HG03521 (cell line): ENCODE measurements around the gene ULK4.

Experiments
- ATAC-seq: cut with Tn5 transposase; IDR thresholded peaks from one replicate; pipeline ENCODE4 v1.9.1; 2021; ENCODE audit warnings: mild to moderate bottlenecking, moderate library complexity; ENCODE audit not compliant: unreplicated experiment

The ULK4 gene

DNA sequence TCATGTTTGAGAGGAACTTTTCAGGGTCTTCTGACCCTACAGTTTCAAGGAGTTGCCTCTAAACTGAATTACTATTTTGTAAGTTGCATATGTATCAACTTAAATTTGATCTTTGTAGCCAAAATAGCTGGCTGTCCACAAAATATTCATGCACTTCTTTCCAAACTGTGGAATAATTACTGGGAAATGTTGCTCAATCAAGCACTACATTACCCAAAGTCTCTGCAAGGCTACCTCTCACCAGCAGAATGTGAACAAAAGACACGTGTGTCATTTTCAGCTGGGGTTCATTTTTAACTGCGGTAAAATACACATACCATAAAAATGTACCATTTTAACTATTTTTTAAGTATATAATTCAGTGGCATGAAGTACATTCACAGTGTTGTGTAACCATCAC is 442.2 kb downstream of the ULK4 start:
- no peak for ATAC-seq

DNA sequence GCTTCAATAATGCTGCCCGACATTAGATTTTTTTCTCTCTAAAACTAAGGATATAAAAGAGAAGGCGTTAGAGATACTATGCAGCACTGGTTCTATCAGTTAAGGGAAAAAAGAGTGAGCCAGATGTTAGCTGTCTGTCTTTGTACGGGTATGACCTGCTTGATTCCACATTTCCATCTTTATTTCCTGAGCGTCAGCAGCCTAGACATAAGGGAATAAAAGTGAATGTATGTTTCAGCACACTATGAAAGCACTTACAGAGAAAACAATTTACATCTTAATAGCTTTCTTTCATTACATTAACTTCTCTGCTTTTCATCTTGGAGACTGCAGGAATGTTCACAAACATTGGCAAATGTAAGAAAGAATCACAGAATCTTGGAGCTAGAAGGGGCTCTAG is 443.3 kb downstream of the ULK4 start:
- no peak for ATAC-seq

DNA sequence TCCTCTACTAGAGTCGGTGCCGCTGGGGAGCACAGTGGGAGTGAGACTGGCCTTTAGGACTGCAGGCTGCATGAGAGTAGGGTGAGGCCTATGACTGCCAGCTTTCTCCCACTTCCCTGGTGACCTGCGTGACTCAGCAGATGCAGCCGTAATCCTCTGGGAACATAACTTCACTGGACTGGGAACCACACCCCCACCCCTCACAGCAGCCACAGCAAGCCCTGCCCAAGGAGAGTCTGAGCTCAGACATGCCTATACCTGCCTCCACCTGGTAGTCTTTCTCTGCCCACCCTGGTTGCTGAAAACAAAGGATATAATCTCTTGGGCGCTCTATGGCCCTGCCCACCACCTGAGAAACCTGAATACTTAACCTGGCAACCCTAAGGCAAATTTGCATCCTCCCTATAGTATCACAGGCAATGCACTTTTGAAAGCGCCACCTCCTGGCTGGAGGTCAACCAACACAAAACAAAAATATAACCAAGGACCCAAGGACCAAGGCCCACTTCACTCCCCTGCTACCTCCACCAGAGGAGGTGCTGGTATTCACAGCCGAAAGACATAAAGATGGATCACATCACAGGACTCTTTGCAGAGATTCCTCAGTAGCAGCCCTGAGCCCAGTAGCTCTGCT is 453.7 kb downstream of the ULK4 start:
- no peak for ATAC-seq

DNA sequence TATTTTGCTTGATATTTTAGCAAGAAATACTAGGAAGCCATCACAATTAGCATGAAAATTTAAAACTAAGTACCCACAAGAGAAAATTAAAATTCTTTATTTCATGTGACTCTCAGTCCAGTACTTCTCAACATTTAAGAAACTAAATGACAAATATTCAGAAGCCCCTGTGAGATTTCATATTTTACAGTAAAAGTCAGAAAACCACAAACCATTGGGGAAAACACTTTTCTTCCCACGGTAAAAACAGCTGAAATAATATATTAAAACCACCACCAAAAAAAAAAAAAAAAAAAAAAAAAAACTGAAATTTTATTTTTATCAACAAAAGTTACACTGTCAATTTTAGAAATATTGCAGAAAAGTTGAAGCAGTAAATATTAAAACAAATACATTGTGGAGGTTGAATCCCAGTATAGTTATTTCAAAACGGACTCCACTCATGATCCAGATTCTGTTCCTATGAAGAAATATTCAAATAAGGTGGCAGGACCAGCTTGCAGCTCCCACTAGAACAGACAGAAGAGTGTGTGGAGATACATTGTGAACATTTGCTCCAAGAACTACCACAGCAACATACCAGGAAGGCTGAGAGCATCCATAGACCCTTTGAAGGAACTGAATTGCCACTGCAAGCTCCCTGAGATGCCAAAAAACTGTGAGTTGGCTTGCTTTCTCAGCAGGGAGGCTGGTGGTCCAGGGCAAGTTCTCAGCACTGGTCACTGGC is 454.4 kb downstream of the ULK4 start:
- ATAC-seq, result no peak

DNA sequence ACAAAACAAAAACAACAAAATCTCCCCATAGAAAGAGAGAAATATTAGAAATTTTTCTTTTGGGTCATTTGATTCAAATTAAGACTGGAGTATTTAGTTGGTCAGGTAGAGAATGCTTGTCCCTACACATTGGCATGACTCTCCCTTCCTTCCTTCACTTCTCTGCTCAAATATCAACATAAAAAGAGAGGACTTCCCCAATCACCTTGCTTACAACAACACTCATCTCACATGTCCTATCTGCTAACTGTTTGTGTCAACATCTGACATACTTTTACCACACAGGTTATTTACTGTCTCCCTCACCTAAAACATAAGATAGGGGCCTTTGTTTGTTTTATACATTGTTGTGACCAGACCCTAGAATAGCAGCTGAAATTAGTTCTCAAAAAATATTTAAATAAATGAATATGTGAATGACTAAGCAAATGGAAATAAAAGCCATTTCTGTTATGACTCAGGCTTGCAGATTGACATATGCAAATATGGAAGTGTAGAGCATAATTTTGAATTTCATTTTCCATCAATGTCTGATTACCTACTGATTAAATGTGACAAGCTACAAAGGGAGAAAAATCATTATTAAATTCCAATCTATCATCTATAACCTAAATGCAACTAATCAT is 457.8 kb downstream of the ULK4 start:
- ATAC-seq, result no peak

DNA sequence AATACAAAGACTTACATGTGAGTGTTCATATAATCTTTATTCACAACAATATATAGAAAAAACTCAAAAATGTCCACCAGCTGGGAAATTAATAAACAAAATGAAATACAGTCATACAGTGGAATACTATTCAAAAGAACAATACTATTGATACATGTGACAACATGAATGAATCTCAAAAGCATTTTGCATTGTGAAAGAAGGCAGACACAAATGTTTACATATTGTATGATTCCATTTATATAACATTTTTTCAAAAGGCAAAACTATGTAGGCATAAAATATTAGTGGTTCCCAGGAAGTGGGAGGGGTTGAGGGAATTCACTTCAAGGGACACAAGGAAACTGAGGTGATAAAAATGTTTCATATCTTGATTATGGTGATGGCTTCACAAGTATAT is 459.4 kb downstream of the ULK4 start:
- no peak for ATAC-seq

DNA sequence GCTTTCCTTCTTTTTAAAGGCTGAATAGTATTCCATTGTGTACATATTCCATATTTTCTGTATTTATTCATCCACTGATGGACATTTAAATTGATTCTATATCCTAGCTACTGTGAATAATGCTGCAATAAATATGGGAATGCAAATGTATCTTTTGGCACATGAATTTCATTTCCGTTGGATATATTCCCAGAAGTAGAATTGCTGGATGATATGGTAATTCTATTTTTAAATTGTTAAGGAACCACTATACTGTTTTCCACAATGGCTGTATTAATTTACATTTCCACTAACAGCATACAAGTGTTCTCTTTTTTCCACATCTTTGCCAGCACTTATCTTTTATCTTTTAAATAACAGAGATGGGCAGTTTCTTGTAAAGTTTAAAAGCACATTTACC is 459.9 kb downstream of the ULK4 start:
- no peak for ATAC-seq

DNA sequence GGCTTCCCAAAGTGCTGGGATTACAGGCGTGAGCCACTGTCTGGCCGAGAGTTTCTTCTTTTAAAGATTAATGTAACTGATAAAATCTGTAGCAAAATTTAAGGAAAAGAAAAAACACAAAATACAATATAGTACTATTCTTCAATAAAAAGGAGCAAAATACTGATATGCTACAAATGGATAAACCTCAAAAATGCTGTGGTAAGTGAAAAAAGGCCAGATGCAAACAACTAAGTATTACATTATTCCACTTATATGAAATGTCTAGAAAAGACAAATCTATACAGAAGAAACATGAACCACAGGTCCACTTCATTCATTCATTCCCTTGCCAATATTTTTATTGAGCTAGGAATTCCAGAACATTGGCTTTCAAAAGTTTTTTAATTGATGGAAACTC is 463.1 kb downstream of the ULK4 start:
- ATAC-seq, result no peak

DNA sequence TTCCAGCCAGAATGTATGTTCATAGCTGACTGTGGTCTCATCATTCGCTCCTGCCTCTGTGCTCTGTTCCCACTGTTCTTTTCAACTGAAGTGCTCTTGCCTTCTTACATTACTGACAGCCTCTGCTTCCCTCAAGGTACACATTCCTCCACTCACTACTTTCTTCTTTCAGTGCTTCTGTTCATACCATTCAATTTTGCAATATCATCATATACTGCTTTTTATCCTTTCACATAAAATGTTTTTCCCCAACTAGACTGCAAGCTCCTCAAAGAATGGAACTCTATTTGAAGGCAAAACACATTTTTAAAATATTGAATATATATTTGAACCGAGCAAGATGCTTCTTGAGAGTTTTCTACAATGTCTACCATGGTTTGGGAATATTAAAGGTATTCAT is 471.5 kb downstream of the ULK4 start:
- ATAC-seq, result no peak

DNA sequence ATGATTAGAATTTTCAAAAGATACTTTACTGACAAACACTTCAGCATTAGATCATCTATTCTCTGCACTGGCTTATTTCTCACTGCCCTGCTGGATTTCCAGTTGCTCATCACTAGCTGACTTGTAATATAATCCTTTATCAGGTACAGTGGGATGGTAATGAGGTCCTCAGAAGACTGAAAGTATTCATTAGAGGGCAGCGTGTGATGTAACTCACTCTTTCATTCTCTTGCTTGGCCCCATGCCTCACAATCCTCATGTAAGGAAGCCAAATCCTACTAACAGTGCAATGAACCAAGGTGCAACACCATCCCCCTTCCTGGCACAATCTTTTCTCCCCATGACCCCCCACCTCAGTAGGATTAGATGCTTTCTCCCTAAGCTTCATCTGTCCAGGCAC is 472.7 kb downstream of the ULK4 start:
- ATAC-seq, result no peak

DNA sequence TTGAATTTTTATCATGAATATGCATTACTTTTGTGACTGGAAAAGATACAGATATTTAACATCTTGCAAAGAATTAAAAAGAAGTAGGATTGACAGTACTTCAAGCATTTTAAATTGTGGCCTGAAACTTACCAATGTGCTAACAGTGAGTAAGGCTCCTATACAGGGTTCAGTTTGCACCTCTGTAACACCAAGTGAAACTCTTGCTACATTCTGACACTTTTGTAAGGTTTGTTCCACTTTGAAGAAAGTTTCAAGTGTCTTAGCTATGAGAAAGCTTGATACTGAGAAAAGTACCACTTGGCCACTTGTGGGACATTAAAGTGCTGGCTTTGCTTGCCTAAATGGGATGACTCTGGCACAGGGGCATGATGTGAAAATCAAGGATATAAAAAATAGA is 473.4 kb downstream of the ULK4 start:
- ATAC-seq, result no peak

DNA sequence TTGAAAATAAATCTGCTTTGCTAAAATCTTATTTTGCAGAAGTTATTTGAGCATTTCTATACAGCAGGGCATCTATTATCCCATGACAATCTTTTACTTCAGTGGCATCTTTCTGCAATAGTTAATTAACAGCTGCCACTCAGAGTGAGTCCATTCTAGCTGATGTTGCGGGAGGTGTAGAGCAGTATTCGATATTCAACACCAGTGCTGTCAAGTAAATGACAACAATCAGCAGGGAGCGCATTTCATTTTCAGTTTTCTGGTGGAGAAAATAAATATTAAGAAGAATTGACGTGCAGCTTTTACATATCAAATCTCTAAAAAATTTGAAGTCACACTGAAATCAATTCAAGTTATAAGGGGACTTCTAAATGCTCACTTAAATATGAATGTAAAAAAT is 476.4 kb downstream of the ULK4 start:
- ATAC-seq, result no peak

DNA sequence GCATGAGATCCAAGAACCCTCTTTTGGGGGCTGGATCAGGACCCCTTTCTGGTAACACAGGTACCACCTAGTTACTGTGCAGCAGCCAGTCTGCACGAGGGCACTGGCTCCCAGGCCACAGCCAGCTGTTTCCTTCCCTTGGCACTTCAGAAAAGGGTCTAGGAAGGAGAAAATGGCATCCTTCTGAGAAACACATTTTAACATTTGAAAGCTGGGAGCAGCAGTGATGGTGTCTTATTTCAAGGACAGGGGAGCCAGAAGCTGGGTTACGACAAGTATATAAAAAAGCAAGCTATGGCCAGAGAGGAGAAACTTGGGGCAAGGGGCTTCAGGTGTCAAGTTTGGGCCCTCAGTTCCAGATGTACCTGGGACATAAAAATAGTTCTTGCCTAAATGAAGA is 479.8 kb downstream of the ULK4 start:
- no peak for ATAC-seq

DNA sequence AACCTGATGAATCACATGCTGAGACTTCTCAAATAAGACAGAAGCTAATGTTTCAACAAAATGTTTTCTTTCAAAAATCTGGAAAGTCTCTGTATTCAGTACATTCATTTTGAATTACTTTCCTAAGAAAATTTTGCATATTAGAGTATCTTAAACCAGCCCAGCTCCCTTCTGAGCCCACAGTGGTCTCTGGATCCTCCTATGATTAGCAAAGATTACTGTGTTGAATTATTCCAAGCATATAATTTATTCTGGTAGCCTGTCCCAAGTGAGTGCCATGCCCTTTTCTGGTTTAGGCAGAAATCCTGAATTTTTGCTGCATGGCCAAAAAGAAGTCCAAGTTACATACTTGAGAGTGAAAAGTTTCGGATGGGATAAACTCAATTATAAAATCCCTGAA is 483.6 kb downstream of the ULK4 start:
- ATAC-seq, result no peak

DNA sequence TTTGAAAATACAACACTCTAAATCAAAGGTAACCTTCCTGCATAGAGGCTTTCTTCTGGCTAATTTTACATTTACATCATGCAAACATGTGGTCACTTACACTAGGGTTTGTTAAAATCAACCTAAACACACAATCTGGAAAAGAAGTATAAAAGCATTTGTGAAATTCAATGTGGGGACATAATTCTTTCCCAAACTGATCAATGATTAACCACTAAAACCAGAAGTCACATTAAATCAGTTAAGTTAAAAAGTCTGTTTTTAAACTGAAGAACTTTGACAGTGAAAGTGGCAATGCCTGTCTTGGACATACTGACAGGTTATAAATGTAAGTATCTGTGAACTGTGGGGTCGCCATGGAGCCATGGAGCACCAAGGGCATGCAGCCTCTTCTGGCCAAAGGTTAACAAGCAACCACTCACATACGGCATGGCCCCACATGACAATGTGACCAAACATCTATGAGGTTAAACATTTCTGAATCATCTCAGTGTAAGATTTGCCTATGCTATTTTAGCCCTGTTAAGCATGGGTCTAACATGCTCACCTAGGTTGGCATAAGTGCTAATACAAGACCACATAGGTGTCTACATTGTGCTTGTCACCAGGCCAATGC is 484.4 kb downstream of the ULK4 start:
- ATAC-seq, result no peak

DNA sequence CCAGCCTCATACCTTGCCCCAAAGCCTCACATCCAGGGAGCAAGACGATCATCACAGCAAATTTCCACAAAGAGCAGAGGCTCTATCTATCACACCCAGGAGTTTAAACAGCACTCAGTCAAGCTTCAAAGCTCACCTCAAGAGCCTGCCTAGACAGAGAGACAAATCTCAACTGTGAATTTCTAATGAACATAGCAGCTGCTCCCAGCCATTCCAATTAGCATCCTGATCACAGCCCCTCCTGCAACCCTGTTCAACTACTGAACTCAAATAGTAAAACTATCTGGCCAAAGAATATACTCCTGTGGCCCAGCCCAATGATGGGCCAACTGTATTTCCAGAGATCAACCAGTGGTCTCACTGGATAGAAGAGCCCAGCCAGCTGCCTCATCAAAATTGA is 492.8 kb downstream of the ULK4 start:
- no peak for ATAC-seq

DNA sequence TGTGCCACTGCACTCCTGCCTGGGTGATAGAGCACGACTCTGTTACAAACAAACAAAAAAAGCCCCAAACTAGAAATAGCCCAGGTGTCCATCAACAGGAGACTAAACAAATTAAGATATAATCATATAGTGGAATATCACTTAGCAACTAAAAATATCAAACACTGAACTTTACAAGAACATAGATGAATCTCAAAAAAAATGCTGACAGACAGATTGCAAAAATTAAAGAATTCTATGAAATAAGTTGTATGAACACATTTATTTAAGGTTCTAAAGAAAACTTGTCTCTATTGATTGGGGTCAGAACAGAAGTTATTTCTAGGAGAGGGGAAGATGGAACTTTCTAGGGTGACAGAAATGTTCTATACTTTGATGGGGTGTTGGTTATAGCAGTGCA is 494.4 kb downstream of the ULK4 start:
- no peak for ATAC-seq

DNA sequence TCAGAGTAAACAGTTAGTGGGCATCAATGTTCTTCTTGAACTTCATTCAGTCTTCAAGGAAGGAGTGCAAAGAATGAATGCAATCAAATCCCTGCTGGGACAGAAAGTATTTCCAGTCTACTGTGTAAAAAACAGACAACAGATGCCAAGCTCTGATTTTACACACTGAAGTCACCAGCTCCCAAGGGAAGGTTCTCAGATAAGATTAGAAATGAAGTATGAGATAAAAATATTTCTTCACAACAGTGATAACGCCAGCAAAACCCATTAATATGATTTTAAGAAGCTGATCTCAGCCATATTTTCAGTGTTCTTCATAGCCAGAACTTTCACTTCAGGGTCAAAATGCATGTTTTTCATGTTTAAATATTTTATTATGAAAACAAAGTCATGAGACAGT is 497.0 kb downstream of the ULK4 start:
- ATAC-seq, result no peak

DNA sequence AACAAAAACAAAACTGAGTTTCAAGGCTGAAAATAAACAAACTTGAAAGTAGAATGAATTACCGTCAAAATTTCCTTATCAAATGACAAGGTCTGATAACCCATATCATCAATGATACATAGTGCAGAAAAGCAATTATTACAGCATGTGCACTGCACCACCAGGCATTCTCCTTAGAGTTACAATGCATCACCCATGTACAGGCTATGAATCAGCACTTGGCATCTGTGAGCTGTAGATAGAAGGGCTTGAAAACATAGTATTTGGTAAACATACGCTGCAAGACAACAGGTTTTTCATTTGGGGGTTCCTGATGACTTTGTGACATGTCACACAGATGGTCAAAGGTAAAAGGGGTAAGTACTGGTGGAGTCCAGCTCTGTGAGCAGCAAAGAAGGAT is 497.5 kb downstream of the ULK4 start:
- no peak for ATAC-seq

DNA sequence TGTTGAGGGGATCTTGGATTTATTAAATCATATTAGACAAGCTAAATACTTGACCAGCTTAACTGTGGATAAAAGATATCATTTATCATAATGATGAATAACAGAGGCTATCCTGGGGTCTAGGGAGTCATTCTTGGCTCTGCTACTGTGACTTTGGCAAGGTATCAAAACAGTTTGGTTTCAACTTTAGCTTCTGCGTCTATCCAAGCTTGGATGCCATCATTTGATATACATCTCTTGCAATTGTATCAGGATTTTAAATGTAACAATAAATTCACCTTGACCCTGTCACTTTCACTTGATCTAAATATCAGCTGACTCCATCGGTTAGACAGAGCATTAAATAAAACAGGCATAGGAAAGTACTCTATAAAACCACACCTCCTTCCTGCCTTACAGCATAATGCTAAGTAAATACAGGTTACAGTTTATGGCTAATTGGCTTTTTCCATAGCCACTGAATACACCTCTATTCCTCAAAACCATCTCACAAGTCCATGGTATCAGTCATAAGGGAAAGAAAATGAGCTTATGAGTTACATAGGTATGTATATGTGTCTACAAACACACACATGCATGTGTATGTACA is 499.7 kb downstream of the ULK4 start:
- ATAC-seq, result no peak

DNA sequence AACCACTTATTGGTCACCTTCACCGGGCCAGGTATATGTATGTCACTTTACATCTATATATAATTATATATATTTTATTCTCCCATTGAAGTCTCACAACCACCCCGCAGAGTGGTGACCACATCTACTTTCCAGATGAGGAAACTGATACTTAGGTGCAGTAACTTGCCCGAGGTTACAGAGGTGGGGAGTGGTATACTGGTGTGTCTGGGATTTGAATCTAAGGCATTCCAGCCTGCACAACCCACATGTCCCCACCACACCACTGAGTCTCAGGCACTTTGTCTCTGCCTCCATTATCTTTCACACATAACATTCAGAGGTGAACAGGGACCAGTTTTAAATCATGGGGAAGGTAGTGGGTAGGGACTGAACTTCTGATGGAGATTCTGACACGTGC is 501.2 kb downstream of the ULK4 start:
- ATAC-seq, result no peak

DNA sequence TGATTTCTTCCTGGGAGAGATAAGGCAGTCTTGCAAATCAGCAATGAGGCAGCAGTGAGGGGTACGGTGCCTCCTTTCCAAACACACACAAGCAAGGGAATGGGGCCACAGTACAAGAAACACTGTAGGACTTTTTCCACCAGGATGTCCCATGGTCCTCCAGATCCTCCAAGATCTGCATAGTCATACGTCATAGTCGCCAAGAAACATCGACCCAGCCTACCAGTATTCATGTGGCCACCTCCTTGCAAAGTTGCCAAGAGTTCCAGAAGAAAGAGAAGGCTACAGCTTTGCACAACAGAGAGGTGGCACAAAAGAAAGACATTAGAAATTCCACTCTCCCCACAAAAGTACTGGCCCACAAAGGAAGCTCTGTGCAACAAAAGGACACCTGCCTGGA is 504.7 kb downstream of the ULK4 start:
- no peak for ATAC-seq
